CD1c-positive myeloid dendritic cell (primary cell): Measurements from ENCODE around the gene SELENOV.
A peak's percentile ranks its signal among the peaks of the same experiment; 100 is the strongest.

Source experiments
- DNase-seq: peaks from one replicate; pipeline ENCODE4 v3.0.0-alpha.2; 2016; ENCODE audit errors: extremely low spot score

Gene SELENOV

GRCh38 chr19:39494661-39495060 lies 20.3 kb upstream of the SELENOV start:
- DNase-seq: no peak

- DNase-seq: no peak
Observed at GRCh38 chr19:39496063-39496462, 18.9 kb upstream of the SELENOV start.

GRCh38 chr19:39497701-39497995 lies 17.3 kb upstream of the SELENOV start:
- no peak for DNase-seq

DNA sequence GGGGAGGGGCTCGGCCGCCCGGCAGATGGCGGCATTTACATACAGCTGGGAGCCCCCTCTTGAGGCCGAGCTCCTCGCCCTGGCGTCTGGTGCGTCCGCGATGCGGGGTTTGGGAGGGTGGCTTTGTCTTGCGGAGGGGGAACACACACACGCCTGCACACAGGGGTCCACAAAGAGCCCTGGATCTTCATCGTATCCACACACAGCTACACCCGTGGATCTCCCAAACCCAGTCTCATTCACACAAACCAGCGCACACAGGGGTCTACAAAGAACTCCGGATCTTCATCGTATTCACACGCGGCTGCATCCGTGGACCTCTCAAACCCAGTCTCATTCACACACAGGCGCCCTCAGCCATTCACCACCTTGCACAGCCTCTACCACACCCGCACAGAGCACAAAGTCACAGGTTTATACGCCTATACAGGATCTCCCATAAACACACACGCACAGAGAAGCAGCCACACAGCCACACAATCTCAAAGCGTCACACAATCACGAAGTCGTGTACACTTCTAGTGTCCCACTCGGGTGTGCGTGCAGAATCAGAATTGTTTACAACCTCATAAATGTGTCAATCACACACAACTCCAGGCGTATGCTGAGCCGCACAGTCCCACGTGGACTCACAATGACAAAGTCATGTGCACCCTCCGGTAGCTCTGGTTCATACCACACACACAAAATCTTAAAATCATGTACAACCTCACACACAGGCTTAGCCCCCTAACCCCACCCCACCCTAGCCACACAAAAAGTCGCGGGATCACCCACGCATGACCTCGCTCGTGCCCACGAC lies 16.7 kb upstream of the SELENOV start:
- peak; percentile 28 for DNase-seq

DNA sequence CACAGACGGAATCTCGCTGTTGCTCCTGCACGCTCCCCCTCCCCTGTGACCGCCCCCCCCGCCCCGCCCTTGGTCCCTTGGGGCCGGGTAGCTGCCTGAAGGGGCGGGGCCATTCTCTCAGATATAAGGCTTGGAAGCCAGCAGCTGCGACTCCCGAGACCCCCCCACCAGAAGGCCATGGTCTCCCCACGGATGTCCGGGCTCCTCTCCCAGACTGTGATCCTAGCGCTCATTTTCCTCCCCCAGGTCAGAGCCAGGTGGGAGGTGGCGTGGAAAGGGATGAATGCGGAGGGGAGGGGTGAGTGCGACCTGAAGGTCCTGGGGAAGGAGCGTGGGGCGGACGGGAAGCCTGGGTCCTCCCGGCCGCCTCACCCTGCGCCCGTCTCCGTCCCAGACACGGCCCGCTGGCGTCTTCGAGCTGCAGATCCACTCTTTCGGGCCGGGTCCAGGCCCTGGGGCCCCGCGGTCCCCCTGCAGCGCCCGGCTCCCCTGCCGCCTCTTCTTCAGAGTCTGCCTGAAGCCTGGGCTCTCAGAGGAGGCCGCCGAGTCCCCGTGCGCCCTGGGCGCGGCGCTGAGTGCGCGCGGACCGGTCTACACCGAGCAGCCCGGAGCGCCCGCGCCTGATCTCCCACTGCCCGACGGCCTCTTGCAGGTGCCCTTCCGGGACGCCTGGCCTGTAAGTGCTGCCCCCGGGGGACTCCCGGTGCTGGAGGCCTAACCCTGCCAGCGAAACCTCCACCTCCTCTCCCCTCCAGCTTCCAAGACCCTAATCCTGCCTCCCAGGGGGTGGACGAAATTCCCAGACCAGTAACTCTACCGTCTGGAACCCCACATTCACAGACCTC lies 15.9 kb upstream of the SELENOV start, which contains the start of gene DLL3:
DLL3 (plus strand) TSS at position 150 of the 845 bp plus-strand sequence; CDS start at position 178, 28 bp downstream.
- no peak for DNase-seq

GRCh38 chr19:39499932-39500331 lies 15.0 kb upstream of the SELENOV start:
- DNase-seq: no peak

GRCh38 chr19:39500543-39500942 lies 14.4 kb upstream of the SELENOV start:
- DNase-seq: no peak

DNA sequence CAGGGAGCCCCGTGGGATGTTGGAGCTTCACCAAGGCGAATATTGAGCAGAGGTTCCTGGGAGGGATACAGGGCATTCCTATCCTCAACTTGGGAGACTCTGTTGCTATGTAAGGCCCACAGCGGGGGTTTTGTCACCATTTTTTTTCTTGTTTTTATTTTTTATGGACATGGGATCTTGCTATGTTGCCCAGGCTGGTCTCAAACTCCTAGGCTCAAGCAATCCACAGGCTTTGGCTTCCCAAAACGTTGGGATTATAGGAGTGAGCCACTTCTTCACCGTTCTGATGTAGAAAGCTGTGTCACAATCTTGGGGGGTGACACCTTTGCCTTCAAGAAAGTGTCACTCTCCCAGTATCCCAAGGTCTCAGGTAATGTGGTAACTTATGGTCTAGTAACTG lies 13.6 kb upstream of the SELENOV start:
- no peak for DNase-seq

DNA sequence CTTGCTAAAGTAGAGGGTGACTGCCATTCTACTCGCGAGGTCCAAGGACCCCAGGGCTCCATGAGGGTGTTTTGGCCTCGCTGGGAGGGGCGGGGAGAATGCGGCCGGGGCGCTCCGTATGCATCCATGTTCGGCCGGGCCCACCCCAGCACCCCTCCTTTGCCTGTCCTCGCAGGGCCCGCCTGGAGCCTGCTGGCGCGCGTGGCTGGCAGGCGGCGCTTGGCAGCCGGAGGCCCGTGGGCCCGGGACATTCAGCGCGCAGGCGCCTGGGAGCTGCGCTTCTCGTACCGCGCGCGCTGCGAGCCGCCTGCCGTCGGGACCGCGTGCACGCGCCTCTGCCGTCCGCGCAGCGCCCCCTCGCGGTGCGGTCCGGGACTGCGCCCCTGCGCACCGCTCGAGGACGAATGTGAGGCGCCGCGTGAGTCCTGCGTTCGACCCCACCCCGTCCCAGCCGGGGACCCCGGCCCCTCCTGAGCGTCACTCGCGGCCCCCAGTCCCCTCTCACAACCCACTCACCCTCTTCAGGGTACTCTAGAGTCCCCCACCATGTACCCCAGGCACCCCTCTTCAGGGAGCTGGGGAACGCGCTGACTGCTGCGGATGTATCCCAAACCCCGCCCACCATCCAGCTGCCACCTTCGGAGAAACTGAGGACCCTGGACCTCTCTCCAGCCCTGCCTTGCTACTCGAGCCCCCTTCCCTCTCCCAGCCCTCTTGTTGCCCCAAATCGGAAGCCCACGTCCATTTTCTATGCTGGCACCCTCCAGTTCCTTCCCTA lies 12.1 kb upstream of the SELENOV start:
- DNase-seq: peak; percentile 93

DNA sequence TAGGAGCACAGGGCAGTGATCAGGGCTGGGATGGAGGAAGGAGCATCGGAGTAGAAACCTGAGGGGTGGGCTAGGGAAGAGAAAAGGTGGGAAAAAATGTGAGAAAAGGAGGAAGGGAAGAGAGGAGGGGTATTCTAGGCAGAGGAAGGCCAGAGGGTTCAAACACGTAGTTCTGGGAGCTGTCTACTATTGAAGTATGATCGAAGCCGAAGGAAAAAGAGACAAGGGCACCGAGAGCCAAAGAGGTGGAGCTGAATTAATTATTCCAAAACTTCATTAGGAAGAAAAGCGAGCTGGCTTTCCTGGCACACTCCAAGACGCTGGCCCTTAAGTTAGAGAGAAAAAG lies 8.4 kb upstream of the SELENOV start:
- DNase-seq: no peak

DNA sequence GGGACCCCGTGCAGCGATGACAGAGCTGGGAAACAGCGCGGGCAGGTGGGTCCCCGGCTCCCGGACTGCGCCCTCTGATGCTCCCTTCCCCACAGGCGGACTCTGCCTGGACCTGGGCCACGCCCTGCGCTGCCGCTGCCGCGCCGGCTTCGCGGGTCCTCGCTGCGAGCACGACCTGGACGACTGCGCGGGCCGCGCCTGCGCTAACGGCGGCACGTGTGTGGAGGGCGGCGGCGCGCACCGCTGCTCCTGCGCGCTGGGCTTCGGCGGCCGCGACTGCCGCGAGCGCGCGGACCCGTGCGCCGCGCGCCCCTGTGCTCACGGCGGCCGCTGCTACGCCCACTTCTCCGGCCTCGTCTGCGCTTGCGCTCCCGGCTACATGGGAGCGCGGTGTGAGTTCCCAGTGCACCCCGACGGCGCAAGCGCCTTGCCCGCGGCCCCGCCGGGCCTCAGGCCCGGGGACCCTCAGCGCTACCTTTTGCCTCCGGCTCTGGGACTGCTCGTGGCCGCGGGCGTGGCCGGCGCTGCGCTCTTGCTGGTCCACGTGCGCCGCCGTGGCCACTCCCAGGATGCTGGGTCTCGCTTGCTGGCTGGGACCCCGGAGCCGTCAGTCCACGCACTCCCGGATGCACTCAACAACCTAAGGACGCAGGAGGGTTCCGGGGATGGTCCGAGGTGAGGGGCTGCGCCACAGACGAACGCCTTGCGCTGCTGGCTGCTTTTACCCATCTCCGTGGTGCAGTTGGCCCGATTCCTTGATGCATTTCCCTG lies 7.8 kb upstream of the SELENOV start:
- DNase-seq: peak; percentile 82

DNA sequence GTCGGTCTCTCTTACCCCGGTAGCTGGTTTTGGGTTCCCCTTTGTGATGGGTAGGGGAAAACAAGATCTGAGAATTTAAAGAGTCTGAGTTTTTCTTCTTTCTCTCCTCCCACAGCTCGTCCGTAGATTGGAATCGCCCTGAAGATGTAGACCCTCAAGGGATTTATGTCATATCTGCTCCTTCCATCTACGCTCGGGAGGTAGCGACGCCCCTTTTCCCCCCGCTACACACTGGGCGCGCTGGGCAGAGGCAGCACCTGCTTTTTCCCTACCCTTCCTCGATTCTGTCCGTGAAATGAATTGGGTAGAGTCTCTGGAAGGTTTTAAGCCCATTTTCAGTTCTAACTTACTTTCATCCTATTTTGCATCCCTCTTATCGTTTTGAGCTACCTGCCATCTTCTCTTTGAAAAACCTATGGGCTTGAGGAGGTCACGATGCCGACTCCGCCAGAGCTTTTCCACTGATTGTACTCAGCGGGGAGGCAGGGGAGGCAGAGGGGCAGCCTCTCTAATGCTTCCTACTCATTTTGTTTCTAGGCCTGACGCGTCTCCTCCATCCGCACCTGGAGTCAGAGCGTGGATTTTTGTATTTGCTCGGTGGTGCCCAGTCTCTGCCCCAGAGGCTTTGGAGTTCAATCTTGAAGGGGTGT lies 7.1 kb upstream of the SELENOV start:
- DNase-seq: no peak

- no peak for DNase-seq
Observed at GRCh38 chr19:39508629-39509028, 6.3 kb upstream of the SELENOV start.

DNA sequence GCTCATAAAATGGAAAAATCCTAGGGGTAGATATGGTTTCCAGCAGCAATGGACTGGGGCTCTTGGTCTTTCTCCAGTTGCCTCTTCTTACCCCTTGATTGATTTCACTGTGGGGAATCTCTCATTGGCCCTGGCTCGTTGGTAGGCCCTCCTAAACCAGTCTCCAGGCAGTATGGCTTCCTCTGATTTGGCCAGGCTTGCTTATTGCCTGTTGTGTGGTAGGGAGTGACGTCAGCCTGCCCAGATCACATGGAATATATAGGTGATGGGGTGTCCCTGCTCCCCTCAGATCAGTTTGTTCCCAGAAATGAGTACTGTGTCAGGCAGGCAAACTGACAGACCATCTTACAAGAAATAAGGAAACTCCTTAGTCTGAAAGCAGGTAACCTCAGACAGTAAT lies 5.7 kb upstream of the SELENOV start:
- no peak for DNase-seq

DNA sequence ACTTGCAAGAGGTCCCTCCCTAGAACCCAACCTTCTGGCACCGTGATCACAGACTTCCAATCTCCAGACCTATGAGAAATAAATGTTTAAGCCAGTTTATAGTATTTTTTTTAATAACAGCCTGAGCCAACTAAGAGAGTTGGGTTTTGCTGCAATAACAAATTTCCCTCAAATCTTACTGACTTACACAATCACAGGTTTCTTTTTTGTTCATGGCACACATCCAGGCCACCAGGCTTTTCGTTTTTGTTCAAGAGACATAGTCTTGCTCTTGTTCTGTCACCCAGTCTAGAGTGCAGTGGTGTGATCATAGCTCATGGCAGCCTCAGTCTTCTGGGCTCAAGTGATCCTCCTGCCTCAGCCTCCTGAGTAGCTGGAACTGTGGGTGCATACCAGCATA lies 2.0 kb upstream of the SELENOV start:
- DNase-seq: no peak

- no peak for DNase-seq
Observed at GRCh38 chr19:39515551-39516191, 732 bp downstream of the SELENOV start.

DNA sequence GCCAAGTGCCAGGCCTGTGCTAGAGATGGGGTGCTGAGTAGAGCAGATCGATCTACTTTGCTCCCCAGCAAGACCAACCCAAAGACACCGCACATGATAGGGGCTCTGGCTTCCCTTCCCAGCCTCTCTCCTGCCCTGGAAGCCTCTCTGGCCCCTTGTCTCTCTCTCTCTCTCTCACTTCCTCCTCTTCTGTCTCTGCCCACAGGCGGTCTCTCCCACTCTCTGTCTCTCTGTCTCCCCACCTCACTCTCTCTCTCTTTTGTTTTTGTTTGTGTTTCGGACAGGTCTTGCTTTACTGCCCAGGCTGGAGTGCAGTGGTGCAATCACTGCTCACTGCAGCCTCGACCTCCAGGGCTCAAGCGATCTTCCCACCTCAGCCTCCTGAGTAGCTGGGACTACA lies 1.3 kb downstream of the SELENOV start:
- peak; percentile 43 for DNase-seq

GRCh38 chr19:39517432-39517831 lies 2.5 kb downstream of the SELENOV start:
- DNase-seq: no peak

DNA sequence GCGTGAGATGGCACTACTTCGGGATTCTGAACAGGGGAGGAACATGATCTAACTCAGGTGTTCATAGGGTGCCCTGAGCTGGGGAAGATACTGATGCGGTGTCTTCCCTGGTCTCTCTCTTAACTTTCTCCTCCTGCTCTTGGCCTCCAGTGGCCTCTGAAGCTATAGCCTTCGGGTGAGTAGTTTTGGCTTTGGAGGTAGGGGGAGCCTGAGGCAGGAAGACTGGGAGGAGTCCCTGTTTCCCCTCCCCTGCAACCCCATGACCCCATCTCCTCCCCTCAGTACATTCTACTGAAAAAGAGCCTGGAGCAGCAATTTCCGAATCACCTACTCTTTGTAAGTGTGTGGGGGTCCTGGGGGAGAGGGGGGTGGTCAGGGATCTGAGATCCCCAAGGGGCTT lies 3.5 kb downstream of the SELENOV start:
- DNase-seq: no peak

DNA sequence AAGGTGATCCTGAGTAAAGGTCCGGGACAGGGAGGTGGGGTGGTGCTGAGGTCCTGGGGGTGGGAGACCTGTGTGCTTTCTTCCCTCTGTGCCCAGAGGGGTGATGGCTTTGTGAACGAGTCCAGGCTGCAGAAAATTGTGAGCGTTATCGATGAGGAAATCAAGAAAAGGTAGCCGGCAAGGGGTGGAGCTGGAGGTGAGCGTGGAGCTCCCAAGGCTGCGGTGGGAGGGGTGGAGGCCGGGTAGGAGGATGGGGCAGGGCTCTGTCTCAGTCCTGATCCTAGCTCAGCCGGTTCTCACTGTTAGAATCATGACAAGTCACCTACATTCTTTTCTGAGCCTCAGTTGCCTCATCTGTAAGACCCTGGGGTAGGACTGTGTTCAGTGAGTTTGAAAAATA lies 4.0 kb downstream of the SELENOV start:
- no peak for DNase-seq
